ENCODE data around the gene CC2D1B. TPM values are rescaled to one million over a fixed set of nuclear protein-coding genes. Genes with fewer than 3 reads are reported as not detected.

The CC2D1B gene
- total RNA-seq, 2 donors from 2014 or later = 23.6 to 48.5 TPM

DNA sequence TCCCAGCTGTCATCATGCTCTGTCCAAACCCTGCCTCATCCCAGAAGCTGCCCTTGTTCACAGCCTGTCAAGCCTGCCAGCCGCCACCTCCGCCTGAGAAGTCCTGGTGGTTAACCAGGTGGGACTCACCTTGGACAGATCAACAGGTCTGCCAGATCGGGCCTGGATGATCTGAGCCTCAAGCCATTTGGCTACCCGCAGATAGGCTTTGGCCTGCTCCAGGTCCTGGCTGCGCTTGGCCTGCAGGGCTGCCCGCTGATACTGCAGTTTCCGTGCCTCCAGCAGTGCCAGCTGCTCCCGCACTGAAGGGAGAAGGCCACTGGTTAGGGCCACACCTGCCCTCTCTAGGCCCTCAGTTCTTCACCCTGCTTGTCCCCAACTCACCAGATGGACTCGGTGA lies 8.6 kb downstream of the CC2D1B start:
- H3K27me3 ChIP-seq = no peaks in the 10 kb centered on the region
- no peaks in the 10 kb centered on the region for H3K9me3 ChIP-seq
- intact Hi-C loops (cut with DNase I) = no loop called here
- no peak for ATAC-seq
- DNase-seq = no peak
- H3K36me3 ChIP-seq (replicated peaks in 1 of 2; ENCODE audit: insufficient read depth in 1 of 2, low read depth in 2 of 2) = peaks cover 26 to 64% of the 10 kb centered on the region in 2 donors
- H3K4me3 ChIP-seq = no peak overlapping the region
- H3K27ac ChIP-seq = no peak overlapping the region
- WGBS, 2 donors = 92% methylated on average over 2 to 9 of the region's 9 CpGs
- no peaks in the 10 kb centered on the region for H3K4me1 ChIP-seq
- TF ChIP-seq POLR2A (IDR thresholded peaks at IDR 0.05) = no peak
- TF ChIP-seq, protein P1, sequence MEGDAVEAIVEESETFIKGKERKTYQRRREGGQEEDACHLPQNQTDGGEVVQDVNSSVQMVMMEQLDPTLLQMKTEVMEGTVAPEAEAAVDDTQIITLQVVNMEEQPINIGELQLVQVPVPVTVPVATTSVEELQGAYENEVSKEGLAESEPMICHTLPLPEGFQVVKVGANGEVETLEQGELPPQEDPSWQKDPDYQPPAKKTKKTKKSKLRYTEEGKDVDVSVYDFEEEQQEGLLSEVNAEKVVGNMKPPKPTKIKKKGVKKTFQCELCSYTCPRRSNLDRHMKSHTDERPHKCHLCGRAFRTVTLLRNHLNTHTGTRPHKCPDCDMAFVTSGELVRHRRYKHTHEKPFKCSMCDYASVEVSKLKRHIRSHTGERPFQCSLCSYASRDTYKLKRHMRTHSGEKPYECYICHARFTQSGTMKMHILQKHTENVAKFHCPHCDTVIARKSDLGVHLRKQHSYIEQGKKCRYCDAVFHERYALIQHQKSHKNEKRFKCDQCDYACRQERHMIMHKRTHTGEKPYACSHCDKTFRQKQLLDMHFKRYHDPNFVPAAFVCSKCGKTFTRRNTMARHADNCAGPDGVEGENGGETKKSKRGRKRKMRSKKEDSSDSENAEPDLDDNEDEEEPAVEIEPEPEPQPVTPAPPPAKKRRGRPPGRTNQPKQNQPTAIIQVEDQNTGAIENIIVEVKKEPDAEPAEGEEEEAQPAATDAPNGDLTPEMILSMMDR (IDR thresholded peaks at IDR 0.05) = no peak

DNA sequence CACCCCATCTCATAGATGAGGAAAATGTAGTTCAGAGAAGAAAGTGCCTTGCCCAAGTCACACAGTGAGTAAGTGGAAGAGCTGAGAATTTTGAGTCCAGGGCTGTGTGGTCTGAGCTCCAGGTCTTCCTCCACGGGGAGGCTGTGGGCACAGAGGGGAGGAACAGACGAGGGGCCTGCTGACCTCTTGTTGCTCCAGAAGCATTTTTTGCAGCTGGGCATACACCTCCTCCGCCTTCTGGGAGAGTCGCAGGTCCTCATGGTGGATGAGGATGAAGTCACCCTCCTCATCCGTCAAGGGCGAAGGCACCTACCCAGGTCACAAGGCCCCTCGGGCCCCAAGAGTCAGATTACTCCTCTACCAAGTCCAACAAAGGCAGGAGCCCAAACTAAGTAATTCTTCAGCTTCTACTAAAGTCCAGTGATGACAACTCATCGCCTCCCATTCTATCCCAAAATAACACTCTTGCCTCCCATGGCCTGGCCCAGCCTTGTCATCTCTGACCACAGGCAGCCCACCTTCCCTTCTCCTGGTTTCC lies 9.1 kb downstream of the CC2D1B start:
- intact Hi-C loops (cut with DNase I) = no loop called here
- no peak for ATAC-seq
- WGBS, 2 donors = 91 to 94% methylated on average over 8 of the region's 8 CpGs

DNA sequence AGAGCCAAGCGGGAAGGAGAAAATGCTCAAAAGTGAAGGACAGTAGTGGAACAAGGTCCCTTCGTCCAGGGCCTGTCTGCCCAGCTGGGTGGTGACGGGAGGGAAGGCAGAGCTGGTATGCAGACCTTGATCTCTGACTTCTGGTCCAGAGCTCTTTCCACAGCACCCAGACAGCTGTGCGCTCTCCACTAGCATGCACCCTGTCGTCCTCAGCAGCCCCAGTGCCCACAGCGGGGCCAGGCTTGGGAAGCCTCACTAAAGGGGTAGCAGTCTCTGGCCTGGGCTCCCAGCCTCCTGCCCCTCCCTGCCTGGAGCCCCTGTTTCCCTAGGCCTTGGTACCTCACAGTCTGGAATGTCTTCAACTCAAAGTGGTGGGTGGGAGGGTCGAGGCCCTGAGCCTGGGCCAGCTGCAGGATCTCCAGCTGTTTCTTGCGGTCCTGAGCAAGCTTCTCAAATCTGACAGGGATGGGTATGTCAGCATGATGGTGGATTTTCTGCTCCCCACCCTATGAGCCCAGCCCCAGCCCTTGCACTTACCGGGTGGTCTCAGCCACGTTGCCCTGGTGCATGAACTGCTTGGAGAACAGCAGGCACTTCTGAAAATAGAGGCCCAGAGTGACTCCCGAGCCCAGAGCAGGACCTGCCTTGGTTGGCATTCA lies 10.0 kb downstream of the CC2D1B start:
- Histone ChIP-seq H3K4me1 (no peaks in the 10 kb centered on the region), H3K27ac (no peak overlapping the region), H3K4me3 (no peak overlapping the region), H3K36me3 (replicated peaks in 1 of 2; ENCODE audit: insufficient read depth in 1 of 2, low read depth in 2 of 2) (peaks cover 24 to 58% of the 10 kb centered on the region in 2 donors), H3K9me3 (no peaks in the 10 kb centered on the region), H3K27me3 (no peaks in the 10 kb centered on the region)
- intact Hi-C loops (cut with DNase I) = no loop called here
- DNase-seq (no peak), ATAC-seq (no peak)
- no peak for TF ChIP-seq POLR2A (IDR thresholded peaks at IDR 0.05)
- TF ChIP-seq, protein P1 (IDR thresholded peaks at IDR 0.05) = no peak
- WGBS, 2 donors = 90 to 91% methylated on average over 7 to 11 of the region's 11 CpGs

More for the DNA sequence above, 9.1 kb downstream of the CC2D1B start:
- Histone ChIP-seq H3K4me3 (no peak overlapping the region), H3K27ac (no peak overlapping the region), H3K4me1 (no peaks in the 10 kb centered on the region), H3K36me3 (replicated peaks in 1 of 2; ENCODE audit: insufficient read depth in 1 of 2, low read depth in 2 of 2) (peaks cover 26 to 62% of the 10 kb centered on the region in 2 donors), H3K9me3 (no peaks in the 10 kb centered on the region), H3K27me3 (no peaks in the 10 kb centered on the region)
- DNase-seq = no peak
- TF ChIP-seq, protein P1 (IDR thresholded peaks at IDR 0.05) = no peak
- no peak for TF ChIP-seq POLR2A (IDR thresholded peaks at IDR 0.05)

DNA sequence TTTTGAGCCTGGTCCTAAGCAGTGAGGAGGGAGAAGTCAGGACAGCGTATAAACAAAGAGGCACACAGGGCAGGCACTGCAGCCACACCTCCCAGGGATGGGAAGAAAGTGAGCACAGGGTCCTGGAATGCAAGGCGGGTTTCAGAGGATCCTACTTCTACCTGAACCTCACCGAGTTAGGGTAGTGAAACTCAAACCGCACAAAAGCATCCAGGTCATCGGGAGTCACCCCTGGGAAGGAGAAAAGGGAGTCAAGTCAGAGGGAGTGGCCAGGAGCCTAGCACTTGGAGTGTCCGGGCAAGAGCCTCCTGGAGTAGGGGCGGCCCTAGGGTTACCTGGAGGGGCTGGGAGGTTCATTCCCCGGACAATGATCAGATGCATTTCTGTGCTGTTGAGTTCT lies 10.6 kb downstream of the CC2D1B start:
- Histone ChIP-seq H3K27me3 (no peaks in the 10 kb centered on the region), H3K36me3 (replicated peaks in 1 of 2; ENCODE audit: insufficient read depth in 1 of 2, low read depth in 2 of 2) (peaks cover 19 to 54% of the 10 kb centered on the region in 2 donors), H3K4me1 (no peaks in the 10 kb centered on the region), H3K4me3 (no peak overlapping the region), H3K27ac (no peak overlapping the region), H3K9me3 (no peaks in the 10 kb centered on the region)
- no peak for DNase-seq
- 93 to 94% methylated on average over 7 to 8 of the region's 8 CpGs for WGBS, 2 donors
- intact Hi-C loops (cut with DNase I) = no loop called here
- ATAC-seq = no peak
- TF ChIP-seq, protein P1 (IDR thresholded peaks at IDR 0.05) = no peak
- TF ChIP-seq POLR2A (IDR thresholded peaks at IDR 0.05) = no peak

DNA sequence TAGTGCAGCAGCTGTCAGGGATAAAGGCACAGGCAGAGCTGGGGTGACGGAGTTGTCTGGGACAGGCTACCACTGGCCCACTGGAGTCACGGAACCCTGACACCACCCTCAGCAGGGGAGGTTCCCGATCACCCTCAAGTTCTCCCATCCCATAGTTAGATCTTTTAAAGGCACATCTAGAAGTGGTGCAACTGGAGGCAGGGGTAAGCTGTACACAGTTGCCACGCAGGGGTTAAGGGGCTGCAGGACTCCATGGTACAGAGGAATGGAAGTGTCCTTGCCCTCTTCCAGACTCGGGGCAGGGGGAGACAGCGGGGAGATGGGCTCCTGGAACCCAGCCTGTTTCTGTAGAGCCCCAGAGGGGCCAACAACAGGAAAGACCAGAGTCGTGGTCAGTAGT lies 13.3 kb downstream of the CC2D1B start:
- H3K36me3 ChIP-seq (replicated peaks in 1 of 2; ENCODE audit: insufficient read depth in 1 of 2, low read depth in 2 of 2) = peaks cover 7 to 36% of the 10 kb centered on the region in 2 donors
- TF ChIP-seq, protein P1 (IDR thresholded peaks at IDR 0.05) = no peak
- TF ChIP-seq POLR2A (IDR thresholded peaks at IDR 0.05) = no peak
- no peaks in the 10 kb centered on the region for H3K4me1 ChIP-seq
- WGBS, 2 donors = 73 to 94% methylated on average over 4 to 7 of the region's 7 CpGs
- DNase-seq (no peak), ATAC-seq (no peak)
- no peaks in the 10 kb centered on the region for H3K9me3 ChIP-seq
- no peak overlapping the region for H3K4me3 ChIP-seq
- intact Hi-C loops (cut with DNase I) = no loop called here
- no peaks in the 10 kb centered on the region for H3K27me3 ChIP-seq
- no peak overlapping the region for H3K27ac ChIP-seq

Measured in body of pancreas (tissue), 4 donors.